ENCODE measurements around the gene SGF29.

Gene SGF29

GRCh38 chr16:28511801-28512789 is 41.6 kb upstream of the SGF29 start:
- Histone ChIP-seq H3K4me2 (no peak overlapping the region), H3K36me3 (ENCODE audit: insufficient read depth) (no peaks in the 10 kb centered on the region), H3K9ac (no peak overlapping the region), H3K4me1 (ENCODE audit: low read depth, poor library complexity, severe bottlenecking) (peaks cover 18% of the 10 kb centered on the region), H3K27ac (no peak overlapping the region), H3K4me3 (IDR thresholded peaks at IDR 0.05; ENCODE audit: insufficient read depth, low read depth, low read length) (no peak overlapping the region), H3K27me3 (ENCODE audit: insufficient read depth, low read depth) (0 out of 2 replicates have a peak, but pooled peaks cover 1% of the 10 kb centered on the region), H3K79me2 (ENCODE audit: insufficient read depth, low read depth) (no peaks in the 10 kb centered on the region), H4K20me1 (ENCODE audit: insufficient read depth) (no peaks in the 10 kb centered on the region), H2AFZ (ENCODE audit: low read depth) (no peak overlapping the region)
- TF ChIP-seq CTCF (conservative IDR thresholded peaks at IDR 0.05; ENCODE audit: low read depth, low read length): no peak

GRCh38 chr16:28513484-28514181 is 40.1 kb upstream of the SGF29 start:
- Histone ChIP-seq H3K4me3 (IDR thresholded peaks at IDR 0.05; ENCODE audit: insufficient read depth, low read depth, low read length) (no peak overlapping the region), H2AFZ (ENCODE audit: low read depth) (no peak overlapping the region), H3K9ac (no peak overlapping the region), H3K27ac (no peak overlapping the region), H3K79me2 (ENCODE audit: insufficient read depth, low read depth) (no peaks in the 10 kb centered on the region), H4K20me1 (ENCODE audit: insufficient read depth) (no peaks in the 10 kb centered on the region), H3K36me3 (ENCODE audit: insufficient read depth) (no peaks in the 10 kb centered on the region), H3K4me2 (no peak overlapping the region), H3K27me3 (ENCODE audit: insufficient read depth, low read depth) (no peaks in the 10 kb centered on the region), H3K4me1 (ENCODE audit: low read depth, poor library complexity, severe bottlenecking) (peaks cover 2% of the 10 kb centered on the region)
- no peak for TF ChIP-seq CTCF (conservative IDR thresholded peaks at IDR 0.05; ENCODE audit: low read depth, low read length)

- H2AFZ ChIP-seq (ENCODE audit: low read depth): no peak overlapping the region
- no peaks in the 10 kb centered on the region for H3K36me3 ChIP-seq (ENCODE audit: insufficient read depth)
- no peak overlapping the region for H3K27ac ChIP-seq
- no peaks in the 10 kb centered on the region for H3K27me3 ChIP-seq (ENCODE audit: insufficient read depth, low read depth)
- H3K4me1 ChIP-seq (ENCODE audit: low read depth, poor library complexity, severe bottlenecking): no peaks in the 10 kb centered on the region
- no peaks in the 10 kb centered on the region for H3K79me2 ChIP-seq (ENCODE audit: insufficient read depth, low read depth)
- no peak overlapping the region for H3K9ac ChIP-seq
- H4K20me1 ChIP-seq (ENCODE audit: insufficient read depth): no peaks in the 10 kb centered on the region
- no peak for TF ChIP-seq CTCF (conservative IDR thresholded peaks at IDR 0.05; ENCODE audit: low read depth, low read length)
- no peak overlapping the region for H3K4me3 ChIP-seq (IDR thresholded peaks at IDR 0.05; ENCODE audit: insufficient read depth, low read depth, low read length)
- H3K4me2 ChIP-seq: no peak overlapping the region
Observed at GRCh38 chr16:28514246-28514645, 39.5 kb upstream of the SGF29 start.

- H2AFZ ChIP-seq (ENCODE audit: low read depth): no peak overlapping the region
- H3K4me2 ChIP-seq: no peak overlapping the region
- peaks cover 9% of the 10 kb centered on the region for H3K4me1 ChIP-seq (ENCODE audit: low read depth, poor library complexity, severe bottlenecking)
- H3K27ac ChIP-seq: no peak overlapping the region
- H3K27me3 ChIP-seq (ENCODE audit: insufficient read depth, low read depth): no peaks in the 10 kb centered on the region
- no peaks in the 10 kb centered on the region for H4K20me1 ChIP-seq (ENCODE audit: insufficient read depth)
- H3K36me3 ChIP-seq (ENCODE audit: insufficient read depth): no peaks in the 10 kb centered on the region
- no peak overlapping the region for H3K4me3 ChIP-seq (IDR thresholded peaks at IDR 0.05; ENCODE audit: insufficient read depth, low read depth, low read length)
- no peaks in the 10 kb centered on the region for H3K79me2 ChIP-seq (ENCODE audit: insufficient read depth, low read depth)
- H3K9ac ChIP-seq: no peak overlapping the region
- TF ChIP-seq CTCF (conservative IDR thresholded peaks at IDR 0.05; ENCODE audit: low read depth, low read length): no peak
Observed at GRCh38 chr16:28520672-28521071, 33.0 kb upstream of the SGF29 start.

Measured in KMS-11 (cell line).